HepG2 (cell line): Measurements from ENCODE around the gene CD151. TPM values are rescaled to one million over a fixed set of nuclear protein-coding genes. Genes with fewer than 3 reads are reported as not detected.

Experiments
- ATF1 ChIP-seq: IDR thresholded peaks from 2 replicates; pipeline ENCODE4 v1.6.1; 2016; ENCODE audit warnings: mild to moderate bottlenecking, control low read depth
- CSRNP1 ChIP-seq: sonication (generic); formaldehyde crosslinking; IDR thresholded peaks from 2 replicates; pipeline ENCODE4 v1.8.1; 2023; ENCODE audit warnings: mild to moderate bottlenecking, missing genetic modification reagents
- EP300 ChIP-seq, 3 experiments: sonication (generic) in 1 of 3; formaldehyde crosslinking in 1 of 3; IDR thresholded peaks; 2 replicates each; pipeline versions ENCODE4 v1.5.1 to v1.6.1; 2011 to 2020; ENCODE audit warnings: low read depth in 2 of 3, low read length in 2 of 3, borderline replicate concordance in 1 of 3, improper control_type of control experiment in 1 of 3, mild to moderate bottlenecking in 1 of 3, missing genetic modification reagents in 1 of 3, moderate library complexity in 1 of 3
- FOSL1 ChIP-seq: sonication (generic); formaldehyde crosslinking; IDR thresholded peaks from 2 replicates; pipeline ENCODE4 v1.9.0; 2021; ENCODE audit warnings: missing genetic modification reagents, borderline replicate concordance
- GATAD2A ChIP-seq: IDR thresholded peaks from 2 replicates; pipeline ENCODE4 v1.6.1; 2016
- HNRNPH1 ChIP-seq: fragments of 200-400 bp; formaldehyde crosslinking; optimal IDR thresholded peaks from 2 replicates; pipeline ENCODE3; 2017; ENCODE audit warnings: mild to moderate bottlenecking, low read depth, low read length
- HOMEZ ChIP-seq: IDR thresholded peaks from 2 replicates; pipeline ENCODE4 v1.6.1; 2016; ENCODE audit warnings: low read depth
- MTA3 ChIP-seq: sonication (generic); formaldehyde crosslinking; IDR thresholded peaks from 2 replicates; pipeline ENCODE4 v1.4.0; 2020; ENCODE audit warnings: missing genetic modification reagents
- NFKBIZ ChIP-seq: IDR thresholded peaks from 2 replicates; pipeline ENCODE4 v1.6.1; 2018; ENCODE audit warnings: missing genetic modification reagents, missing compliant biosample characterization
- RFX1 ChIP-seq: fragments of 450-650 bp; IDR thresholded peaks from 2 replicates; pipeline ENCODE4 v1.6.1; 2017
- SALL1 ChIP-seq: sonication (generic); formaldehyde crosslinking; IDR thresholded peaks from 2 replicates; pipeline ENCODE4 v1.8.0; 2022; ENCODE audit warnings: mild to moderate bottlenecking, missing genetic modification reagents
- SYNCRIP ChIP-seq: fragments of 200-400 bp; formaldehyde crosslinking; IDR thresholded peaks from 2 replicates; pipeline ENCODE4 v1.6.1; 2018; ENCODE audit warnings: mild to moderate bottlenecking, low read depth, low read length; ENCODE audit not compliant: insufficient read depth
- TCF12 ChIP-seq, 2 experiments: fragments of 450-650 bp in 1 of 2; sonication (generic) in 1 of 2; formaldehyde crosslinking in 1 of 2; IDR thresholded peaks; 2 replicates each; pipeline versions ENCODE4 v1.6.1 to v1.8.0; 2017 to 2022; ENCODE audit warnings: antibody characterized with exemption in 1 of 2, mild to moderate bottlenecking in 1 of 2, missing genetic modification reagents in 1 of 2, moderate library complexity in 1 of 2
- TFE3 ChIP-seq: IDR thresholded peaks from 2 replicates; pipeline ENCODE4 v1.6.1; 2016
- TRAFD1 ChIP-seq: sonication (generic); formaldehyde crosslinking; IDR thresholded peaks from 2 replicates; pipeline ENCODE4 v1.5.1; 2020; ENCODE audit warnings: missing genetic modification reagents, mild to moderate bottlenecking, borderline replicate concordance
- ZMAT3 ChIP-seq: sonication (generic); formaldehyde crosslinking; conservative IDR thresholded peaks from 2 replicates; pipeline ENCODE4 v1.7.0; 2021; ENCODE audit warnings: missing genetic modification reagents
- ZNF383 ChIP-seq: sonication (generic); formaldehyde crosslinking; IDR thresholded peaks from 2 replicates; pipeline ENCODE4 v1.4.0; 2020; ENCODE audit warnings: missing genetic modification reagents, mild to moderate bottlenecking, borderline replicate concordance
- ZNF558 ChIP-seq: sonication (generic); formaldehyde crosslinking; IDR thresholded peaks from 2 replicates; pipeline ENCODE4 v1.9.0; 2022; ENCODE audit warnings: mild to moderate bottlenecking, missing genetic modification reagents, borderline replicate concordance
- ZNF614 ChIP-seq: IDR thresholded peaks from 2 replicates; pipeline ENCODE4 v1.6.1; 2018; ENCODE audit warnings: missing biosample characterization, missing genetic modification reagents, inconsistent platforms, borderline replicate concordance
- ZNF724P ChIP-seq: sonication (generic); formaldehyde crosslinking; IDR thresholded peaks from 2 replicates; pipeline ENCODE4 v1.8.0; 2022; ENCODE audit warnings: missing genetic modification reagents, borderline replicate concordance
- ZNF775 ChIP-seq: sonication (generic); formaldehyde crosslinking; IDR thresholded peaks from 2 replicates; pipeline ENCODE4 v1.4.0; 2020; ENCODE audit warnings: missing genetic modification reagents, mild to moderate bottlenecking, moderate library complexity, borderline replicate concordance
- ZNF883 ChIP-seq: sonication (generic); formaldehyde crosslinking; IDR thresholded peaks from 2 replicates; pipeline ENCODE4 v1.5.1; 2020; ENCODE audit warnings: mild to moderate bottlenecking, missing genetic modification reagents; ENCODE audit errors: not compliant biosample characterization
- polyA plus RNA-seq, 8 experiments: library from polyadenylated mRNA; depleted of rRNA in 3 of 8; stranded (reverse) in 7 of 8; unstranded in 1 of 8; fragments of >200 nt; fragmentation: Illumina TruSeq in 4 of 8; extraction: Trizol in 4 of 8; gene quantifications; 2 replicates each; pipeline versions ENCODE4 v1.2.1 to v1.2.3, GENCODE V29; 2011 to 2016; ENCODE audit warnings: low read depth in 4 of 8, missing spikeins in 1 of 8, mixed read lengths in 1 of 8; ENCODE audit not compliant: insufficient read depth in 1 of 8
- total RNA-seq, 5 experiments: library from RNA; depleted of rRNA; stranded (reverse); fragments of >200 nt; fragmentation: Illumina TruSeq; extraction: Trizol; gene quantifications; 2 replicates each; pipeline ENCODE4 v1.2.3, GENCODE V29; 2016; ENCODE audit warnings: low read depth in 1 of 5

CD151 gene
- total and polyA plus RNA-seq, 2 of the 13 experiments (the other 11 are each of a cell fraction or from before 2014, with no cell fraction given): 125 to 197 TPM

- TF ChIP-seq HOMEZ (CRISPR knock-in tag): no peak
- TF ChIP-seq TCF12 (IDR thresholded peaks at IDR 0.05): no peak
- TF ChIP-seq TCF12 (CRISPR knock-in tag; IDR thresholded peaks at IDR 0.05): peak; percentile 22; the same call in 1 of the 2 replicates
- TF ChIP-seq EP300 (IDR thresholded peaks at IDR 0.05; ENCODE audit: low read depth in 2 of 2, low read length in 2 of 2): no peak
- no peak for TF ChIP-seq EP300 (CRISPR knock-in tag; IDR thresholded peaks at IDR 0.05; ENCODE audit: borderline replicate concordance)
- TF ChIP-seq ZNF883 (CRISPR knock-in tag): peak; percentile 69
- TF ChIP-seq ZNF558 (CRISPR knock-in tag): peak; percentile 67; the same call in 1 of the 2 replicates
- no peak for TF ChIP-seq ZNF383 (CRISPR knock-in tag)
- TF ChIP-seq SALL1: peak; percentile 52; the same call in 1 of the 2 replicates
- 0 out of 2 replicates have a peak, but pooled peaks have one; percentile 21 for TF ChIP-seq NFKBIZ (CRISPR knock-in tag)
- no peak for TF ChIP-seq TFE3 (CRISPR knock-in tag)
- TF ChIP-seq ZNF614 (CRISPR knock-in tag): peak; percentile 21; the same call in 1 of the 2 replicates
- no peak for TF ChIP-seq RFX1
- TF ChIP-seq CSRNP1 (CRISPR knock-in tag): peak; percentile 74
- 0 out of 2 replicates have a peak, but pooled peaks have one; percentile 18 for TF ChIP-seq ZNF724P (CRISPR knock-in tag)
- no peak for TF ChIP-seq TRAFD1
- no peak for TF ChIP-seq SYNCRIP
- TF ChIP-seq FOSL1 (CRISPR knock-in tag): peak; percentile 14; the same call in 1 of the 2 replicates
- TF ChIP-seq HNRNPH1: no peak
- no peak for TF ChIP-seq ATF1 (CRISPR knock-in tag)
- TF ChIP-seq ZNF775: no peak
- TF ChIP-seq MTA3 (CRISPR knock-in tag): no peak
- peak; percentile 91 for TF ChIP-seq ZMAT3
- TF ChIP-seq GATAD2A (CRISPR knock-in tag): no peak
Observed at GRCh38 chr11:842370-843002, 9.7 kb downstream of the CD151 start, which contains the start of the genes POLR2L and TSPAN4 (continued).
